GM18498 (cell line): ENCODE data around the gene CLEC5A.
A peak's percentile ranks its signal among the peaks of the same experiment; 100 is the strongest.
"Not testable (repeated sequence)": the region's sequence is repeated elsewhere in the genome, so short reads cannot be mapped to it uniquely, and the experiment has no call there.

ENCODE experiments used
- ATAC-seq: cut with Tn5 transposase; IDR thresholded peaks from one replicate; pipeline ENCODE4 v1.9.1; 2021; ENCODE audit warnings: mild to moderate bottlenecking, moderate library complexity; ENCODE audit not compliant: unreplicated experiment

CLEC5A gene

DNA sequence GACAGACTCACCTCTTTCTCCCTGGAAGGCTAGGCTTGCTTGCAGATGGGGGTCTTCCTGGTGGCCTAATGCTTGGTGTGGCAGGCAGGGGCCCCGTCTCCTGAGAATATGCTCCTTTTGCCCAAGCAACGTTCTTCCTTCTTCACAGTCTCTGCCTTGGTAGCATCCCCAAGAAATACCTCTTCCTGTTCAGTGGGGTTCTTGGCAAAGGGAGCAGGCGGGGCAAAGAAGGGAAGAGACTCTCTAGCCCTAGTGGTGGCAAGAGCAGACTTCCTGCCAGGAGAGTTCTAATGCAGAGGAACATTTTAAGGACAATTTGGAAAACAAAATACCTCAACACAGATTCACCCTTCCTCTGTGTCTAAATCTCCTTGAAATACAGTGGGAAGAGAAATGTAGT lies at the start of gene CLEC5A:
Gene CLEC5A (minus strand): TSS at position 179 of the 400 bp plus-strand sequence. CDS start 682 bp downstream, outside the sequence.
- no peak for ATAC-seq

GRCh38 chr7:141993354-141993753 lies 46.6 kb upstream of the CLEC5A start:
- ATAC-seq: no peak

- no peak for ATAC-seq
Observed at GRCh38 chr7:141992688-141993087, 45.9 kb upstream of the CLEC5A start.

- no peak for ATAC-seq
Observed at GRCh38 chr7:141992156-141992555, 45.4 kb upstream of the CLEC5A start.

- no peak for ATAC-seq
Observed at GRCh38 chr7:141991140-141991539, 44.4 kb upstream of the CLEC5A start.

GRCh38 chr7:141990011-141990725 lies 43.4 kb upstream of the CLEC5A start:
- ATAC-seq: no peak

- not testable (repeated sequence) for ATAC-seq
Observed at GRCh38 chr7:141987803-141988202, 41.0 kb upstream of the CLEC5A start.

DNA sequence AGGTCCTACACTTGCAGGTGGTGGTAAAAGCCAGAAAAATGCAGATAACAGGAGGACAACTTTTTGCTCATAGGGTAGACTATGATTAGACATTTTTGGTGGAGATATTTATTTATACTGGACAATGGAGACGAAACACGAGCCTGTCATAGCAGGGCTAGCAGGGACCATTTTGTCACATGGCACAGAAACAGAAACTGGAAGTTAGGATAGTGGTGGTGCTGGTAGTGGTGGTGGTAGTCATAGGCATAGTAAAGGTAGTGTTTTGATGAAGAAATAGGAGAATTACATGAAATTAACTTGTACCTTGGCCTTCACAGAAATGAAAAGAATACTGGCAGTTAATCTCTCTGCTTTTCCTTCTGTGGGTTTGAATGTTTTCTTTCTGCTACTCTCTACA lies 40.1 kb upstream of the CLEC5A start:
- no peak for ATAC-seq

DNA sequence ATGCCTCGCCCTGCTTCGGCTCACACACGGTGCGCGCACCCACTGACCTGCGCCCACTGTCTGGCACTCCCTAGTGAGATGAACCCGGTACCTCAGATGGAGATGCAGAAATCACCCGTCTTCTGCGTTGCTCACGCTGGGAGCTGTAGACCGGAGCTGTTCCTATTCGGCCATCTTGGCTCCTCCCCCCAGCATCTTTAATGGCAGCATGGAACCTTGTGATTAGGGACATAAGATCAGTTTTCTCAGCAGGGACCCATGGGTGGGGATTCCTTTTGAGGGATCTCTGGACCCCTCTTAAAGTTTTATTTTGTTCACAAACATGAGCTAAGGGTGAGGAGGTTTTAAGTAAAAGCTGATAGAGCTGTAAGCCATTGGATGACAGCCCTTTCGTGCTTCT lies 39.2 kb upstream of the CLEC5A start:
- ATAC-seq: not testable (repeated sequence)

DNA sequence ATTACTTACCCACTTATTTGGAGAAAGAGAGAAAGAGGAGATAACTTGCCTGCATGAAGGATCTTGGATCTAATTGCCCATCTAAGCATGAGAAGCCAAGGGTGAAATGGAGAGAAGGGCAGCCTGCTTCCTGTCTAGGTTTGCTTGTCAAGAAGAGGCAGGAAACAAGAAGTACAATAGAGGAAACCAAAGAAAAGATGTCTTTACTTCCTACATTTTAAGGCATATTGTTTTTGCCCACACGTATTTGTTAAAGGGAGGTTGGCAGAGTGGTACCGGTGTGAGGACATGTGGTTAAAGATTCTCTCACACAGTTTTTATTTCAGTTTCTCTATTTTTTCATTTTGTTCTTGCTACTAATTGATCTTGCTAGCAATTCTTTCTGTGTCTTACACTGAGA lies 32.8 kb upstream of the CLEC5A start:
- no peak for ATAC-seq

DNA sequence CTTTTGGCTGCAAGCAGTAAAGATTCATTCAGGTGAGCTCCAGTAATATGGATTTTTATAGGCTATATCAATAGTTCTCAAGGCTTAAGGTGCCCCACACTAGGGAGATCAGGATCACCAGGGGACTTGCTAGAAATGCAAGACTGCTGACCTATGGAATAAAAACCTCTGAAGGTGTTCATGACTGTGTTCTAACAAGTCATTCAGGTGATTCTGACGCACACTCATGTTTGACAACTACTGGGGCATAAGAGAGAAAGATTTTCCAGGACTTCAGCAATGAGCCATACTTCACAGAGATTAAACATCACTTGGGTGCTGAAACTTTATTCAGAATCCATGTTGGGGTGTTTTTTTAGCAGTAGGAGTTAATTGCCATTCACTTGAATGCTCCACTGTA lies 31.6 kb upstream of the CLEC5A start:
- ATAC-seq: no peak

GRCh38 chr7:141976524-141977245 lies 29.9 kb upstream of the CLEC5A start:
- no peak for ATAC-seq

DNA sequence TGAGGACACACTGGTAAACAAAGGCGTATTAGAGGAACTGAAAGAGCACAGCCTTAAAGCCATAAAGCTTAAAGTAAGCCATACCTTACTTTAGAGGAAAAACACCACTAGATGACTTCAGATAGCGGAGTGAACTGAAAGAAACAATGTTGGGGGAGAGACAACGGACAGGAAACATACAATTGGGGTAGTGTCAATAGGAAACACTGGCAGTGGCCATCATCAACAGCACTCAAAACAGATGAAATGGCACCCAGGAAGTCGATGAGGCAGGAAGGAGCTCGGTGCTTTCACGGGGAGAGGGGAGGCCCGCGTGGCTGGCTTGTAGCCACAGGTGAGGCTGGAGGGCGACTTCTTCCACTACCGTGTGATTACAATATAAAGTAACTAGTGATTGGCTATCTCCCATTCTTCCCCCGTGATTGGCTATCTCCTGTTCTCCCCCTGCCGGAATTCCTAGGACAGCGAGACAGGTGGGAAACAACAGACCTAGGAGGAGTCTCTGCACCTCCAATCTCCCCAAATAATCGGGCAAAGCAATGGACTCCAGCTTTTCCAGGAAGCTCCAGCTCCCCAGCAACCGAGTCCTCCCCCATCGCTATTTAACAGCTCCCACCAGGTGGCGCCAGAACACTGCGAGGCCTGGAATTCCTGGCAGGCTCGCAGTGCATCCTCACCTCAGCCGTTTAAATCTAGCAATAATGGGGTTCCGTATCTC lies 29.2 kb upstream of the CLEC5A start:
- ATAC-seq: peak; percentile 81

- ATAC-seq: no peak
Observed at GRCh38 chr7:141974831-141975230, 28.1 kb upstream of the CLEC5A start.

- ATAC-seq: no peak
Observed at GRCh38 chr7:141973673-141974072, 26.9 kb upstream of the CLEC5A start, which contains the start of gene TAS2R38. Gene TAS2R38, minus strand, starts transcription at chr7:141973773. Its CDS starts 84 bp downstream, at chr7:141973689.

- no peak for ATAC-seq
Observed at GRCh38 chr7:141960687-141961422, 14.1 kb upstream of the CLEC5A start.

DNA sequence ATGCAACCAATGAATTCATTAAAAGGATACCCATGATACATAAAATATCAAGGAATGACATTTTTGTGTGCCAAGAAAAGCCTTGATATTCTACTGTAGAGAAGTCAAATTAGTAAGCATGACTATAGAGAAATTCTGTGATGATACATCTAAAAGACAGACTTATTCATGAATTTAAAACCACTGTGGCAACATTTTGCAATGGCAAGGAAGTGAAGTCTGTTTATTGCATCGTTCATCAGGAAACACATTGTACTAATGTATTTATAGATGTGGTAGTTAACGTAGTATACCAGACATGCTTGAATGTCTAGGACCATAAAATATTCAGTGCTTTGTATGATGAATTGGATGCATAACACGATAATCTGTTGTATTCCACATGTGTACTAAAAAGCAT lies 9.3 kb upstream of the CLEC5A start:
- no peak for ATAC-seq

- ATAC-seq: no peak
Observed at GRCh38 chr7:141954334-141954733, 7.6 kb upstream of the CLEC5A start.

DNA sequence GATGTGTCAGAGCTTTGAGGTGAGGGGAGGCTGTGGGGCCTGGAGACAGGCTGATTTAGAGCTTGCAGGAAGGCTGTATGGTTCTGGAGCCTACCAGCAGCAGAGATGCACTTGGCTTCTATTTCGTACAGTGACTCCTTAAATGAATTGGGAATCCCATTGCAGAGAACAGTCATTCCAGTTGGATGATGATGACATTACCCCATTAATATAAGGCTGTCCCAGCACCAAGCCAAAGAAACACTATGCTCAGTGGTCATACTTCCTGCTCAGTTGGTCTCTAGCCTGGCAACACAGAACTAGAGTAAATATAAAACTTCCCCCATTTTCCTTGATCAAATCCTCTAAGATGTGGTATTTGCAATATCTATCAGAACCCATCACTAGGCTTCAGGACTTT lies 5.7 kb upstream of the CLEC5A start:
- no peak for ATAC-seq

GRCh38 chr7:141950806-141951205 lies 4.0 kb upstream of the CLEC5A start:
- ATAC-seq: no peak

DNA sequence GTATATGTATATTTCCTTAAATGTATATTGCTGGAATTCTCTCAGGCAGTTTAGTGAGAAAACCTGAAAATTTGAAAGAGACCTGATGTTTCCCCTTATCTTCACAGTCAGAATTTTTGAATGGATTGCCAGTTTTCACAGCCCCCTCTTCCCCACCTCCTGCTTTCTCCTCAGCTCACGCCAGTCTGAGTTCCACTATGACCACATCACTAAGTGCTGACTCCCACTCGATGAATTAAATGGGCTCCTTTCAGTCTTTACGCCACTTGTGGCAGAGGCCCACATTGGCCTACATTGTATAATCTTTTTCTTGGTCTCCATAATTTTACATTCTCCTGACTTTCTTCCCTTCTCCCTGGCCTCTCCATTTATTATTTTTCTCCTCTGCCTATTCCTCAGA lies 3.1 kb upstream of the CLEC5A start:
- no peak for ATAC-seq
